ENCODE data around the gene PPP1R11. TPM values are rescaled to one million over a fixed set of nuclear protein-coding genes. Genes with fewer than 3 reads are reported as not detected.
A peak's percentile ranks its signal among the peaks of the same experiment; 100 is the strongest.

The PPP1R11 gene
- total and polyA plus RNA-seq, 2 experiments from 2014 or later = 19.6 to 26.6 TPM

DNA sequence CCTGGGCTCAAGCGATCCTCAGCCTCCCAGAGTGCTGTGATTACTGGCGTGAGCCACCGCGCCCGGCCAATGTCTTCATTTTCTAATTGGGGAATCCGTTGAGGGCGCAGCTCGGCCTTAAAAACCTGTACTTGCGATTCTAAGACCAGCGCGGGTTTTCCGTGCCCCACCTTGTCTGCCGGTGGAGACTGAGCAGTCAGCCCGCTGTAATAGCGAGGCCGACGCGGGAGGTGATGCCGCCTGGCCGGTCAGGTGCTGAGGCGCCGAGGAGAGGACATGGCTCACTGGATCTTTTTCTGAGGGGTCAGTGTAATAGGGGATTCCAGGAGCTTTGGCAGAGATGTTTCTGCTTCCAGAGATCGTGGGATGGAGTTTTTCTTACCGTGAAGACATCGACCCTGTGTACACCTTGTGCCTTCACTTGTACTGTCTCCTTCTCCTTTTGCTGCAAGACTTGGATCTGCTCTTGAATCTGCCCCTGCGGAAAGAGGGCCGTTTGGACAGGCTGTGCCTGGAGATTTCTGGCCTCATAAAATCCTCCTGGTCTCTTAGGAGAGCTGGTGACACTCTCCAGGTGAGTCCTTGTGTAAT, 44.4 kb downstream of the PPP1R11 start:
- Mint-ChIP-seq H3K4me1 (no peaks in the 10 kb centered on the region), H3K36me3 (ENCODE audit: low read depth) (no peaks in the 10 kb centered on the region), H3K27me3 (ENCODE audit: insufficient read depth, low read depth, poor library complexity) (peaks cover 18% of the 10 kb centered on the region), H3K9me3 (no peaks in the 10 kb centered on the region), H3K4me3 (no peak overlapping the region), H3K27ac (no peak overlapping the region)
- Histone ChIP-seq H3K36me3 (ENCODE audit: insufficient read depth) (no peaks in the 10 kb centered on the region), H2AFZ (no peak overlapping the region), H3K4me2 (no peak overlapping the region), H3K27me3 (ENCODE audit: insufficient read depth) (peaks cover 56% of the 10 kb centered on the region), H3K79me2 (replicated peaks; ENCODE audit: insufficient read depth) (no peaks in the 10 kb centered on the region), H3K4me3 (no peak overlapping the region), H4K20me1 (replicated peaks; ENCODE audit: insufficient read depth) (no peaks in the 10 kb centered on the region), H3K4me1 (ENCODE audit: insufficient read depth) (no peaks in the 10 kb centered on the region), H3K9me2 (ENCODE audit: insufficient read depth) (no peaks in the 10 kb centered on the region), H3F3A (replicated peaks; ENCODE audit: low read depth) (no peaks in the 10 kb centered on the region), H3K27ac (ENCODE audit: low read depth) (no peak overlapping the region)
- peak; percentile 64 for ATAC-seq
- DNase-seq (ENCODE audit: low spot score) = peak; percentile 16
- TF ChIP-seq ZNF114 (CRISPR knock-in tag; IDR thresholded peaks at IDR 0.05) (no peak), ZNF331 (CRISPR knock-in tag; IDR thresholded peaks at IDR 0.05; ENCODE audit: low read depth) (no peak), NANOG (IDR thresholded peaks at IDR 0.05; ENCODE audit: borderline replicate concordance) (no peak), EZH2phosphoT487 (IDR thresholded peaks at IDR 0.05; ENCODE audit: unreplicated experiment) (no peak), JUNB (IDR thresholded peaks at IDR 0.05; ENCODE audit: unreplicated experiment) (no peak), CREB1 (CRISPR knock-in tag; IDR thresholded peaks at IDR 0.05; ENCODE audit: low read depth) (no peak), STAT1 (IDR thresholded peaks at IDR 0.05; ENCODE audit: unreplicated experiment) (no peak), POLR2AphosphoS5 (IDR thresholded peaks at IDR 0.05; ENCODE audit: low read depth) (no peak), EZH2 (IDR thresholded peaks at IDR 0.05; ENCODE audit: low read depth, unreplicated experiment) (no peak)
- TF ChIP-seq, protein P1, sequence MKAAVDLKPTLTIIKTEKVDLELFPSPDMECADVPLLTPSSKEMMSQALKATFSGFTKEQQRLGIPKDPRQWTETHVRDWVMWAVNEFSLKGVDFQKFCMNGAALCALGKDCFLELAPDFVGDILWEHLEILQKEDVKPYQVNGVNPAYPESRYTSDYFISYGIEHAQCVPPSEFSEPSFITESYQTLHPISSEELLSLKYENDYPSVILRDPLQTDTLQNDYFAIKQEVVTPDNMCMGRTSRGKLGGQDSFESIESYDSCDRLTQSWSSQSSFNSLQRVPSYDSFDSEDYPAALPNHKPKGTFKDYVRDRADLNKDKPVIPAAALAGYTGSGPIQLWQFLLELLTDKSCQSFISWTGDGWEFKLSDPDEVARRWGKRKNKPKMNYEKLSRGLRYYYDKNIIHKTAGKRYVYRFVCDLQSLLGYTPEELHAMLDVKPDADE (IDR thresholded peaks at IDR 0.05) = no peak
- TF ChIP-seq, protein P2, sequence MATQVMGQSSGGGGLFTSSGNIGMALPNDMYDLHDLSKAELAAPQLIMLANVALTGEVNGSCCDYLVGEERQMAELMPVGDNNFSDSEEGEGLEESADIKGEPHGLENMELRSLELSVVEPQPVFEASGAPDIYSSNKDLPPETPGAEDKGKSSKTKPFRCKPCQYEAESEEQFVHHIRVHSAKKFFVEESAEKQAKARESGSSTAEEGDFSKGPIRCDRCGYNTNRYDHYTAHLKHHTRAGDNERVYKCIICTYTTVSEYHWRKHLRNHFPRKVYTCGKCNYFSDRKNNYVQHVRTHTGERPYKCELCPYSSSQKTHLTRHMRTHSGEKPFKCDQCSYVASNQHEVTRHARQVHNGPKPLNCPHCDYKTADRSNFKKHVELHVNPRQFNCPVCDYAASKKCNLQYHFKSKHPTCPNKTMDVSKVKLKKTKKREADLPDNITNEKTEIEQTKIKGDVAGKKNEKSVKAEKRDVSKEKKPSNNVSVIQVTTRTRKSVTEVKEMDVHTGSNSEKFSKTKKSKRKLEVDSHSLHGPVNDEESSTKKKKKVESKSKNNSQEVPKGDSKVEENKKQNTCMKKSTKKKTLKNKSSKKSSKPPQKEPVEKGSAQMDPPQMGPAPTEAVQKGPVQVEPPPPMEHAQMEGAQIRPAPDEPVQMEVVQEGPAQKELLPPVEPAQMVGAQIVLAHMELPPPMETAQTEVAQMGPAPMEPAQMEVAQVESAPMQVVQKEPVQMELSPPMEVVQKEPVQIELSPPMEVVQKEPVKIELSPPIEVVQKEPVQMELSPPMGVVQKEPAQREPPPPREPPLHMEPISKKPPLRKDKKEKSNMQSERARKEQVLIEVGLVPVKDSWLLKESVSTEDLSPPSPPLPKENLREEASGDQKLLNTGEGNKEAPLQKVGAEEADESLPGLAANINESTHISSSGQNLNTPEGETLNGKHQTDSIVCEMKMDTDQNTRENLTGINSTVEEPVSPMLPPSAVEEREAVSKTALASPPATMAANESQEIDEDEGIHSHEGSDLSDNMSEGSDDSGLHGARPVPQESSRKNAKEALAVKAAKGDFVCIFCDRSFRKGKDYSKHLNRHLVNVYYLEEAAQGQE (IDR thresholded peaks at IDR 0.05; ENCODE audit: unreplicated experiment) = no peak
- TF ChIP-seq, protein P3, sequence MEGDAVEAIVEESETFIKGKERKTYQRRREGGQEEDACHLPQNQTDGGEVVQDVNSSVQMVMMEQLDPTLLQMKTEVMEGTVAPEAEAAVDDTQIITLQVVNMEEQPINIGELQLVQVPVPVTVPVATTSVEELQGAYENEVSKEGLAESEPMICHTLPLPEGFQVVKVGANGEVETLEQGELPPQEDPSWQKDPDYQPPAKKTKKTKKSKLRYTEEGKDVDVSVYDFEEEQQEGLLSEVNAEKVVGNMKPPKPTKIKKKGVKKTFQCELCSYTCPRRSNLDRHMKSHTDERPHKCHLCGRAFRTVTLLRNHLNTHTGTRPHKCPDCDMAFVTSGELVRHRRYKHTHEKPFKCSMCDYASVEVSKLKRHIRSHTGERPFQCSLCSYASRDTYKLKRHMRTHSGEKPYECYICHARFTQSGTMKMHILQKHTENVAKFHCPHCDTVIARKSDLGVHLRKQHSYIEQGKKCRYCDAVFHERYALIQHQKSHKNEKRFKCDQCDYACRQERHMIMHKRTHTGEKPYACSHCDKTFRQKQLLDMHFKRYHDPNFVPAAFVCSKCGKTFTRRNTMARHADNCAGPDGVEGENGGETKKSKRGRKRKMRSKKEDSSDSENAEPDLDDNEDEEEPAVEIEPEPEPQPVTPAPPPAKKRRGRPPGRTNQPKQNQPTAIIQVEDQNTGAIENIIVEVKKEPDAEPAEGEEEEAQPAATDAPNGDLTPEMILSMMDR (conservative IDR thresholded peaks at IDR 0.05; ENCODE audit: low read depth in 2 of 2) = no peak
- TF ChIP-seq, protein P4, sequence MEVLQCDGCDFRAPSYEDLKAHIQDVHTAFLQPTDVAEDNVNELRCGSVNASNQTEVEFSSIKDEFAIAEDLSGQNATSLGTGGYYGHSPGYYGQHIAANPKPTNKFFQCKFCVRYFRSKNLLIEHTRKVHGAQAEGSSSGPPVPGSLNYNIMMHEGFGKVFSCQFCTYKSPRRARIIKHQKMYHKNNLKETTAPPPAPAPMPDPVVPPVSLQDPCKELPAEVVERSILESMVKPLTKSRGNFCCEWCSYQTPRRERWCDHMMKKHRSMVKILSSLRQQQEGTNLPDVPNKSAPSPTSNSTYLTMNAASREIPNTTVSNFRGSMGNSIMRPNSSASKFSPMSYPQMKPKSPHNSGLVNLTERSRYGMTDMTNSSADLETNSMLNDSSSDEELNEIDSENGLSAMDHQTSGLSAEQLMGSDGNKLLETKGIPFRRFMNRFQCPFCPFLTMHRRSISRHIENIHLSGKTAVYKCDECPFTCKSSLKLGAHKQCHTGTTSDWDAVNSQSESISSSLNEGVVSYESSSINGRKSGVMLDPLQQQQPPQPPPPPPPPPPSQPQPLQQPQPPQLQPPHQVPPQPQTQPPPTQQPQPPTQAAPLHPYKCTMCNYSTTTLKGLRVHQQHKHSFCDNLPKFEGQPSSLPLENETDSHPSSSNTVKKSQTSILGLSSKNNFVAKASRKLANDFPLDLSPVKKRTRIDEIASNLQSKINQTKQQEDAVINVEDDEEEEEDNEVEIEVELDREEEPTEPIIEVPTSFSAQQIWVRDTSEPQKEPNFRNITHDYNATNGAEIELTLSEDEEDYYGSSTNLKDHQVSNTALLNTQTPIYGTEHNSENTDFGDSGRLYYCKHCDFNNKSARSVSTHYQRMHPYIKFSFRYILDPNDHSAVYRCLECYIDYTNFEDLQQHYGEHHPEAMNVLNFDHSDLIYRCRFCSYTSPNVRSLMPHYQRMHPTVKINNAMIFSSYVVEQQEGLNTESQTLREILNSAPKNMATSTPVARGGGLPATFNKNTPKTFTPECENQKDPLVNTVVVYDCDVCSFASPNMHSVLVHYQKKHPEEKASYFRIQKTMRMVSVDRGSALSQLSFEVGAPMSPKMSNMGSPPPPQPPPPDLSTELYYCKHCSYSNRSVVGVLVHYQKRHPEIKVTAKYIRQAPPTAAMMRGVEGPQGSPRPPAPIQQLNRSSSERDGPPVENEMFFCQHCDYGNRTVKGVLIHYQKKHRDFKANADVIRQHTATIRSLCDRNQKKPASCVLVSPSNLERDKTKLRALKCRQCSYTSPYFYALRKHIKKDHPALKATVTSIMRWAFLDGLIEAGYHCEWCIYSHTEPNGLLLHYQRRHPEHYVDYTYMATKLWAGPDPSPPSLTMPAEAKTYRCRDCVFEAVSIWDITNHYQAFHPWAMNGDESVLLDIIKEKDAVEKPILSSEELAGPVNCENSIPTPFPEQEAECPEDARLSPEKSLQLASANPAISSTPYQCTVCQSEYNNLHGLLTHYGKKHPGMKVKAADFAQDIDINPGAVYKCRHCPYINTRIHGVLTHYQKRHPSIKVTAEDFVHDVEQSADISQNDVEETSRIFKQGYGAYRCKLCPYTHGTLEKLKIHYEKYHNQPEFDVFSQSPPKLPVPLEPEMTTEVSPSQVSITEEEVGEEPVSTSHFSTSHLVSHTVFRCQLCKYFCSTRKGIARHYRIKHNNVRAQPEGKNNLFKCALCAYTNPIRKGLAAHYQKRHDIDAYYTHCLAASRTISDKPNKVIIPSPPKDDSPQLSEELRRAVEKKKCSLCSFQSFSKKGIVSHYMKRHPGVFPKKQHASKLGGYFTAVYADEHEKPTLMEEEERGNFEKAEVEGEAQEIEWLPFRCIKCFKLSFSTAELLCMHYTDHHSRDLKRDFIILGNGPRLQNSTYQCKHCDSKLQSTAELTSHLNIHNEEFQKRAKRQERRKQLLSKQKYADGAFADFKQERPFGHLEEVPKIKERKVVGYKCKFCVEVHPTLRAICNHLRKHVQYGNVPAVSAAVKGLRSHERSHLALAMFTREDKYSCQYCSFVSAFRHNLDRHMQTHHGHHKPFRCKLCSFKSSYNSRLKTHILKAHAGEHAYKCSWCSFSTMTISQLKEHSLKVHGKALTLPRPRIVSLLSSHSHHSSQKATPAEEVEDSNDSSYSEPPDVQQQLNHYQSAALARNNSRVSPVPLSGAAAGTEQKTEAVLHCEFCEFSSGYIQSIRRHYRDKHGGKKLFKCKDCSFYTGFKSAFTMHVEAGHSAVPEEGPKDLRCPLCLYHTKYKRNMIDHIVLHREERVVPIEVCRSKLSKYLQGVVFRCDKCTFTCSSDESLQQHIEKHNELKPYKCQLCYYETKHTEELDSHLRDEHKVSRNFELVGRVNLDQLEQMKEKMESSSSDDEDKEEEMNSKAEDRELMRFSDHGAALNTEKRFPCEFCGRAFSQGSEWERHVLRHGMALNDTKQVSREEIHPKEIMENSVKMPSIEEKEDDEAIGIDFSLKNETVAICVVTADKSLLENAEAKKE (CRISPR knock-in tag; IDR thresholded peaks at IDR 0.05) = no peak
